HepG2 (cell line): ENCODE results near the gene ZNF141. TPM values are rescaled to one million over a fixed set of nuclear protein-coding genes. Genes with fewer than 3 reads are reported as not detected.
"Not testable (repeated sequence)": the region's sequence is repeated elsewhere in the genome, so short reads cannot be mapped to it uniquely, and the experiment has no call there.

Source experiments
- ATAC-seq: fragments of 200-7000 bp; cut with Tn5 transposase; 3 replicates; pipeline ENCODE4 v1.9.1; 2020; ENCODE audit warnings: mild to moderate bottlenecking, moderate library complexity
- BruUV-seq: library from RNA; stranded (reverse); fragments of 400-500 nt; replicated peaks from 2 replicates; lab custom pipeline; 2021; lab: Mats Ljungman, UMichigan
- CTCF ChIA-PET: fragments of 300-600 bp; formaldehyde crosslinking; extraction: SDS; loops from one replicate; lab custom pipeline; 2021; ENCODE audit warnings: low total read pairs, inconsistent platforms, low intra/inter-chr PET ratio; lab: Yijun Ruan, JAX
- POLR2A ChIA-PET: fragments of 350-600 bp; sonication (Branson Sonifier 250); formaldehyde crosslinking; loops from one replicate; lab custom pipeline; 2020; ENCODE audit warnings: antibody characterized with exemption, inconsistent platforms; lab: Yijun Ruan, JAX
- DNase-seq: peaks from one replicate; pipeline ENCODE4 v3.0.0-alpha.2; 2015; ENCODE audit warnings: low spot score
- FAIRE-seq: peaks from 3 replicates; lab custom pipeline; 2011; peaks lifted over from hg19 to GRCh38; lab: Jason Lieb, UNC
- H2AFZ ChIP-seq: one replicate; pipeline ENCODE4 v1.6.1; 2011; ENCODE audit warnings: low read length, inconsistent platforms
- H3K27ac ChIP-seq: fragments of 300-600 bp; 3 replicates; pipeline ENCODE4 v1.8.0; 2011; ENCODE audit warnings: mixed run types, mild to moderate bottlenecking, mixed read lengths, low read length, inconsistent platforms; ENCODE audit not compliant: insufficient read depth; ENCODE audit errors: extremely low read length
- H3K27me3 ChIP-seq, 2 experiments: fragments of 200-600 bp in 1 of 2; 2 replicates in 1 of 2; 3 replicates in 1 of 2; pipeline versions ENCODE4 v1.6.0 to v1.8.0; 2011; ENCODE audit warnings: low read length in 2 of 2, mild to moderate bottlenecking in 2 of 2, moderate library complexity in 2 of 2, inconsistent platforms in 1 of 2; ENCODE audit not compliant: insufficient read depth in 2 of 2, control insufficient read depth in 1 of 2
- H3K36me3 ChIP-seq, 2 experiments: fragments of 200-600 bp in 1 of 2; replicated peaks in 1 of 2; 2 replicates in 1 of 2; 3 replicates in 1 of 2; pipeline versions ENCODE4 v1.5.1 to v1.8.0; 2011; ENCODE audit warnings: low read length in 2 of 2, inconsistent platforms in 1 of 2; ENCODE audit not compliant: insufficient read depth in 2 of 2, control insufficient read depth in 1 of 2
- H3K4me1 ChIP-seq: 2 replicates; pipeline ENCODE4 v1.5.1; 2012; ENCODE audit warnings: low read length, inconsistent platforms; ENCODE audit not compliant: insufficient read depth
- H3K4me2 ChIP-seq: 2 replicates; pipeline ENCODE4 v1.6.0; 2011; ENCODE audit warnings: low read depth, low read length, inconsistent platforms
- H3K4me3 ChIP-seq, 3 experiments: fragments of 200-600 bp in 1 of 3; sonication (generic), shearing (Covaris generic) in 1 of 3; replicated peaks in 1 of 3; 2 replicates each; pipeline ENCODE4 v1.5.1; 2011 to 2016; ENCODE audit warnings: low read length in 3 of 3, inconsistent platforms in 2 of 3, low read depth in 2 of 3, mild to moderate bottlenecking in 2 of 3, control low read depth in 1 of 3, mixed read lengths in 1 of 3; ENCODE audit not compliant: insufficient read depth in 1 of 3
- H3K79me2 ChIP-seq: one replicate; pipeline ENCODE4 v1.6.1; 2011; ENCODE audit warnings: low read length, inconsistent platforms; ENCODE audit not compliant: insufficient read depth
- H3K9ac ChIP-seq: 2 replicates; pipeline ENCODE4 v1.6.0; 2011; ENCODE audit warnings: mild to moderate bottlenecking, low read depth, low read length, inconsistent platforms; ENCODE audit not compliant: insufficient read depth
- H3K9me3 ChIP-seq: 2 replicates; pipeline ENCODE4 v1.5.1; 2012; ENCODE audit warnings: mild to moderate bottlenecking, low read length
- H4K20me1 ChIP-seq: 2 replicates; pipeline ENCODE4 v1.6.0; 2011; ENCODE audit warnings: inconsistent platforms, mild to moderate bottlenecking, low read length, moderate library complexity; ENCODE audit not compliant: insufficient read depth
- HMGXB3 ChIP-seq: sonication (generic); formaldehyde crosslinking; IDR thresholded peaks from 2 replicates; pipeline ENCODE4 v1.4.0; 2020; ENCODE audit warnings: missing genetic modification reagents, borderline replicate concordance
- PHF5A ChIP-seq: IDR thresholded peaks from one replicate; pipeline ENCODE4 v1.6.1; 2018; ENCODE audit warnings: low read depth, missing genetic modification reagents; ENCODE audit not compliant: unreplicated experiment
- WGBS: methylation state at CpG from one replicate; pipeline ENCODE4 v1.1.6; 2017; ENCODE audit warnings: low lambda C conversion rate; 5-methylcytosine and 5-hydroxymethylcytosine counted together
- in situ Hi-C: cut with HindIII; loops from 2 replicates; pipeline ENCODE4 v1.10.0; 2017; ENCODE audit warnings: low pct_unique_long_range_greater_than_20kb; ENCODE audit not compliant: extremely low pct_ligation_motif_present
- intact Hi-C: fragments of 100-400 bp; cut with micrococcal nuclease; formaldehyde crosslinking; loops from one replicate; pipeline ENCODE4 v1.10.0; 2022; ENCODE audit not compliant: unreplicated experiment
- polyA plus RNA-seq, 8 experiments: library from polyadenylated mRNA; depleted of rRNA in 3 of 8; stranded (reverse) in 7 of 8; unstranded in 1 of 8; fragments of >200 nt; fragmentation: Illumina TruSeq in 4 of 8; extraction: Trizol in 4 of 8; gene quantifications; 2 replicates each; pipeline versions ENCODE4 v1.2.1 to v1.2.3, GENCODE V29; 2011 to 2016; ENCODE audit warnings: low read depth in 4 of 8, missing spikeins in 1 of 8, mixed read lengths in 1 of 8; ENCODE audit not compliant: insufficient read depth in 1 of 8
- total RNA-seq, 5 experiments: library from RNA; depleted of rRNA; stranded (reverse); fragments of >200 nt; fragmentation: Illumina TruSeq; extraction: Trizol; gene quantifications; 2 replicates each; pipeline ENCODE4 v1.2.3, GENCODE V29; 2016; ENCODE audit warnings: low read depth in 1 of 5

The ZNF141 gene
- total and polyA plus RNA-seq, 2 of the 13 experiments (the other 11 are each of a cell fraction or from before 2014, with no cell fraction given), result not detected

DNA sequence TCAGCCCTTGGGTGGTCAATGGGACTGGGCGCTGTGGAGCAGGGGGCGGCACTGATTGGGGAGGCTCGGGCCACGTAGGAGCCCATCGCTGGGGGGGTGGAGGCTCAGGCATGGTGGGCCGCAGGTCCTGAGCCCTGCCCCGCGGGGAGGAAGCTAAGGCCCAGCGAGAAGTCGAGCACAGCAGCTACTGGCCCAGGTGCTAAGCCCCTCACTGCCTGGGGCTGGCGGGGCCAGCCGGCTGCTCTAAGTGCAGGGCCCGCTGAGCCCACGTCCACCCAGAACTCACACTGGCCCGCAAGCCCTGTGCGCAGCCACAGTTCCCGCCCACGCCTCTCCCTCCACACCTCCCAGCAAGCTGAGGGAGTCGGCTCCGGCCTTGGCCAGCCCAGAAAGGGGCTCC is 66.4 kb downstream of the ZNF141 start (continued):
- TF ChIP-seq HMGXB3 (CRISPR knock-in tag), result no peak
- TF ChIP-seq PHF5A (CRISPR knock-in tag), result no peak

DNA sequence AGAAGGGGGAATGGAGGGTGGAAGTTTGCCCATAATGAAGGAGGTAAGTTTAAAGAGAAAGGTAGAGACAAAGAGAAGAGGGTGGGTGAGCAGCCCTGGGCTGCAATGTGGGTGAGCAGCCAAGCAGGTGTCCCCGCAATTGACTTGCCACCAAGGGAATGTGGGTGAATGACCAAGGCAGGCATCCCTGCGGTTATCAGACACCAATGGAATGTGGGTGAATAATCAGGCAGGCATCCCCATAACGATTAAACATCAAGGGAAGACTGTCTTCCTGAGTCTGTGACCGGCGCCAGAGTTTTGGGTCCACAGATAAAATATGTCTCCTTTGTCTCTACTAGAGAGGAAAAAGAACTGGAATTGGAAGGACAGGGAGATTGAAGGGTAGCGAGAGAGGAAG is 70.7 kb downstream of the ZNF141 start:
- peaks cover 87% of the 10 kb centered on the region for H3K9me3 ChIP-seq
- H3K4me3 ChIP-seq, in situ Hi-C loops, ATAC-seq, H3K4me1 ChIP-seq, H3K27me3 ChIP-seq, H4K20me1 ChIP-seq, intact Hi-C loops, DNase-seq, POLR2A ChIA-PET, H3K79me2 ChIP-seq, BruUV-seq, H3K4me2 ChIP-seq, H3K9ac ChIP-seq, FAIRE-seq, H2AFZ ChIP-seq, H3K36me3 ChIP-seq, CTCF ChIA-PET, H3K27ac ChIP-seq: not testable (repeated sequence)
- 62% methylated on average over 6 of the region's 6 CpGs for WGBS
